Endometrial microvascular endothelial cells (primary cell): ENCODE data around the gene TGFBR3L. TPM values are rescaled to one million over a fixed set of nuclear protein-coding genes. Genes with fewer than 3 reads are reported as not detected.
"Not testable (repeated sequence)": the region's sequence is repeated elsewhere in the genome, so short reads cannot be mapped to it uniquely, and the experiment has no call there.

ENCODE experiments used
- in situ Hi-C: cut with HindIII; loops from 2 replicates; pipeline ENCODE4 v1.10.0; 2017; ENCODE audit warnings: low sequenced_read_pairs, low pct_unique_long_range_greater_than_20kb; ENCODE audit errors: inconsistent ontology term
- total RNA-seq: library from RNA; depleted of rRNA; stranded (reverse); fragments of >200 nt; gene quantifications from one replicate; pipeline ENCODE4 v1.2.3, GENCODE V29; 2015; ENCODE audit errors: inconsistent ontology term

The TGFBR3L gene
- total RNA-seq, 1 donor from 2014 or later: not detected

GRCh38 chr19:7913652-7914051, 978 bp upstream of the TGFBR3L start:
- in situ Hi-C loops: no loop called here

GRCh38 chr19:7914099-7914498, 531 bp upstream of the TGFBR3L start:
- in situ Hi-C loops: no loop called here

- in situ Hi-C loops: no loop called here
Observed at GRCh38 chr19:7915250-7916102, 846 bp downstream of the TGFBR3L start.

- in situ Hi-C loops: no loop called here
Observed at GRCh38 chr19:7916103-7916954, 1.7 kb downstream of the TGFBR3L start.

- in situ Hi-C loops: no loop called here
Observed at GRCh38 chr19:7916955-7917266, 2.3 kb downstream of the TGFBR3L start.

GRCh38 chr19:7917267-7918061, 2.8 kb downstream of the TGFBR3L start:
- in situ Hi-C loops: no loop called here

- in situ Hi-C loops: not testable (repeated sequence)
Observed at GRCh38 chr19:7918062-7918614, 3.5 kb downstream of the TGFBR3L start.

GRCh38 chr19:7918615-7919421, 4.2 kb downstream of the TGFBR3L start:
- in situ Hi-C loops: no loop called here

GRCh38 chr19:7919610-7920518, 5.2 kb downstream of the TGFBR3L start, which contains the start of gene SNAPC2:
Gene SNAPC2, plus strand, starts transcription at chr19:7920338. Its CDS starts 29 bp downstream, at chr19:7920367.
- in situ Hi-C loops: no loop called here

- in situ Hi-C loops: no loop called here
Observed at GRCh38 chr19:7920519-7921301, 6.1 kb downstream of the TGFBR3L start.

- in situ Hi-C loops: no loop called here
Observed at GRCh38 chr19:7921302-7921966, 6.8 kb downstream of the TGFBR3L start.

- in situ Hi-C loops: no loop called here
Observed at GRCh38 chr19:7921967-7922835, 7.6 kb downstream of the TGFBR3L start.

GRCh38 chr19:7922836-7923195, 8.2 kb downstream of the TGFBR3L start:
- in situ Hi-C loops: no loop called here

- in situ Hi-C loops: no loop called here
Observed at GRCh38 chr19:7923295-7924191, 8.9 kb downstream of the TGFBR3L start.
